ENCODE results near the gene PTPRO.

Gene PTPRO

DNA sequence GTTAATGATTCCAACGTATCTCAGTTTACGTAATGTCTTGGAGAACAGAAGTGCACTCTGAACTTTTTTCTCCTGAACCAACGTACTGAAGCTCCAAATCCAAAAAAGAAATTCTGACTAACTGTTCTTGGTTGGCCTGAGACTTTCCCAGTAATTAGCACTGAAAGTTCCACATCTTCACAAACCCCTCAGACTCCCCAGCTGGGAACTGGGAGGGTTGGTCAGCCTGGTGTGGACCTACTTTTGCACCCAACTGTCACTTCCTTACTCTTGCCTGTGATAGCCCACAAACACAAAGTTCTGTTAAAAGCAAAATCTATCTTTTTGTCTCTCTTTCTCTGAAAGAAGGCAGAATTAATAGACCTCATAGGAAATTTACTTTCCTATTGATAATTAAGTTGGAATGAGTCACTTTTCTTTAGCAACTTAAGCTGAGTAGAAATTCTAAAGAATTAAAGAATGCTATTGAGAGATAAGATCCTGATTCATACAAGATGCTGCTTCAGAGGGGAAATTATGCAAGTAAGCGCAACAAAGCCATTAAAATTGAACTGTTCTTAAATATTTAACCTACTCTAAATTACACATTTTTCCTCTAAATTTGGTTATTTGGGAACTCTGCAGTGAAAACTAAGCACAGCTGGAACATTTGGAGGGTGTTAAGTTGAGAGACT lies 311.8 kb downstream of the PTPRO start:
- H3K9me3 ChIP-seq (ENCODE audit: control insufficient read depth, insufficient read depth, low read length), result no peaks in the 10 kb centered on the region
- no peak for DNase-seq (ENCODE audit: low read depth, low spot score)
- H3K36me3 ChIP-seq (ENCODE audit: control insufficient read depth, insufficient read depth, low read length), result no peaks in the 10 kb centered on the region
- no CpG with 5 or more reads among the region's 4 CpGs for WGBS (ENCODE audit: insufficient coverage, insufficient read length)
- H3K4me3 ChIP-seq (ENCODE audit: low read length), result no peak overlapping the region
- H3K4me1 ChIP-seq (ENCODE audit: control insufficient read depth, insufficient read depth, low read length), result no peaks in the 10 kb centered on the region
- no peak overlapping the region for H3K27ac ChIP-seq (ENCODE audit: low read length)
- H3K27me3 ChIP-seq (ENCODE audit: control insufficient read depth, insufficient read depth, low read length), result no peaks in the 10 kb centered on the region

DNA sequence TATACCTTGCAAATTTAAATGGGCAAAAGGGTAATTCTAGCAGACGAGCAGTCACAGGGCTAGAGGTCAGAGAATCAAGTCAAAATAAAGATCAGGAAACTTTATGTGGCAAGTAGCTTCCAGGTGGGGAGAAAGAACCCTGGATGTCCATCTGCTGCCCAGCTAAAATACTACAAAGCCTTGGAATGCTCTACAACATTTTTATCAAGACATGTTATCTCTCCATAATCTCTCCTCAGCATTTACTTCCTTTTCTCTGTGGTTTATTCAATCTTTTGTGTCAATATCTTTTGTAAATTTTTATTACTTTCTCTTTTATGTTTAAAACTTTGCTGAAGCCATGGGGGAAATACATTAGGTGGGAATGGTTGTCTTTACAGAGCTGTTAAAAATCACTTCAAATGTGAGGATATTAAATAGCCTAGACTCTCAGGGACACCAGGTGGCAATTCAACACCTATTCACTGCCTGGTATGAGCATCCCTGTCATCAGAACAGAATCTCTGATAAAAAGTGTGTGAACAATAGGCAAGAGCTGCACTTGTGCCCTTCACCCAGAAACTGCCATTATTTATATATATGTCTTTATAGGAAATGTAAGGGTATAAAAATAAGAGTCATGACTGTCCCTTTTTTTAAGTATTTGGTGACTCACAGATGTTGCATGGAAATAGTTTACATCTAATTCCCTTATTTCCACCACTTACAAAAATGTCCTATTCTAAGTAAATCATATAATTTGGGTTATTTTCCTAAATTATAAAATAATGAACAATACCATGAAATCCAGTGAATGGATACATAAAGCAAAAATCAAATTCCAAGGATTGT lies 314.0 kb downstream of the PTPRO start:
- no peaks in the 10 kb centered on the region for H3K27me3 ChIP-seq (ENCODE audit: control insufficient read depth, insufficient read depth, low read length)
- no peaks in the 10 kb centered on the region for H3K4me1 ChIP-seq (ENCODE audit: control insufficient read depth, insufficient read depth, low read length)
- WGBS (ENCODE audit: insufficient coverage, insufficient read length), result no CpG with 5 or more reads among the region's 1 CpG
- no peak for DNase-seq (ENCODE audit: low read depth, low spot score)
- no peaks in the 10 kb centered on the region for H3K9me3 ChIP-seq (ENCODE audit: control insufficient read depth, insufficient read depth, low read length)
- no peak overlapping the region for H3K4me3 ChIP-seq (ENCODE audit: low read length)
- no peak overlapping the region for H3K27ac ChIP-seq (ENCODE audit: low read length)
- H3K36me3 ChIP-seq (ENCODE audit: control insufficient read depth, insufficient read depth, low read length), result no peaks in the 10 kb centered on the region

DNA sequence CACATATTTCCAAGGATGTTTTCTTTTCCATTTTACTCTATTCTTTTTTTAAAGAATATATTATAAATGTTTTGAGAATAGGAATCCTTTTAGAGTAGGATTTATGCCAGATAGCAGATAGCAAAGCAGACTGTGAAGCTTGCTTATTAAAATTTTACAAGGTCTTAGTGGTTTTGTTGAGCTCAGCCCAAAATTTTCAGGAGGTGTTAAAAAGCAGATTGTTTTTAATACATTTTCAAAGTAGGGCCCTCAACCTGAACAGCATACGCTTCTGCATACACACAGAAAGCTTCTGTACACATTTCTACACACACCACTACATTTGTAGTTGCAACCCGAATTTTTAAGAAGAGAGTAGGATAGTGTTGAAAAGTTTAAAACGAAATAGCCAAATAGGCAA lies 315.9 kb downstream of the PTPRO start:
- Histone ChIP-seq H3K27ac (ENCODE audit: low read length) (no peak overlapping the region), H3K4me3 (ENCODE audit: low read length) (no peak overlapping the region), H3K27me3 (ENCODE audit: control insufficient read depth, insufficient read depth, low read length) (no peaks in the 10 kb centered on the region), H3K4me1 (ENCODE audit: control insufficient read depth, insufficient read depth, low read length) (no peaks in the 10 kb centered on the region), H3K36me3 (ENCODE audit: control insufficient read depth, insufficient read depth, low read length) (no peaks in the 10 kb centered on the region), H3K9me3 (ENCODE audit: control insufficient read depth, insufficient read depth, low read length) (no peaks in the 10 kb centered on the region)
- DNase-seq (ENCODE audit: low read depth, low spot score), result no peak
- no CpG with 5 or more reads among the region's 3 CpGs for WGBS (ENCODE audit: insufficient coverage, insufficient read length)

DNA sequence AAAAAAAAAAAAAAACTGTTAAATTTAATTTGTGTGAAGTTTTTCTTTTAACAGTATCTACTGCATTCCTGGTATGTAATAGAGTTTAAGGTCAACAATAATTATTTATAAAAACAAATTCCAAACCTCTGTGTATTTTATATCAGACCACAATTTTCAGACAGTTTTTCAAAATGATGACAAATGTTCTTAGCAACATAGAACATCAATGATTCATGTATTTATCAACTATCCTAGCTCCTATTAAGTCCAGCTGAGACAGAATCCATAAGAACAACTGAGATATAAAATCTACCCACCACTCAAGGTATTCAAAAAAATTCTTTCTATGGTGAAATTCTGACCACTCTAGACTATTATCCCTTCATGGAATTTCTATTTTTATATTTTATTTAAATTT lies 322.4 kb downstream of the PTPRO start:
- Histone ChIP-seq H3K27me3 (ENCODE audit: control insufficient read depth, insufficient read depth, low read length) (no peaks in the 10 kb centered on the region), H3K36me3 (ENCODE audit: control insufficient read depth, insufficient read depth, low read length) (no peaks in the 10 kb centered on the region), H3K27ac (ENCODE audit: low read length) (no peak overlapping the region), H3K4me3 (ENCODE audit: low read length) (no peak overlapping the region), H3K4me1 (ENCODE audit: control insufficient read depth, insufficient read depth, low read length) (no peaks in the 10 kb centered on the region), H3K9me3 (ENCODE audit: control insufficient read depth, insufficient read depth, low read length) (no peaks in the 10 kb centered on the region)
- no peak for DNase-seq (ENCODE audit: low read depth, low spot score)

DNA sequence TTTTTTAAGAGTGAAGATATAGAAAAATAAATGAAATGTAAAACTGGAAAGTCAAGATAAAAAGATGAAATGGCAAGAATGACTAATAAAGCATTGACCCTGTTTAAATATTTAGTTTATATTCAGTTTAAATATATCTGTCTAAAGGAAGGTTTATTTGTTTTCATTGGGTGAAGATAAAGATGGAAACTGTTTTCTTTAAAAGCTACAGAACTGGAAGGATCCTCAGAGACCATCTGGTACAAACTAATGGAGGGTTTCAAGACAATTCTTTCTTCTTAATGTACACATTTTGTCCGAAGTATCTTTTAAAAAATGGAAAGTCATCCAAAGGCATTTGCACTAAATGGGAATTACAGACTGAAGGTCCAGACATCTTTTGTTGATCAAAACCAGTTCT lies 324.3 kb downstream of the PTPRO start:
- no peaks in the 10 kb centered on the region for H3K4me1 ChIP-seq (ENCODE audit: control insufficient read depth, insufficient read depth, low read length)
- no peaks in the 10 kb centered on the region for H3K36me3 ChIP-seq (ENCODE audit: control insufficient read depth, insufficient read depth, low read length)
- H3K27ac ChIP-seq (ENCODE audit: low read length), result no peak overlapping the region

More for the DNA sequence above, 324.3 kb downstream of the PTPRO start:
- WGBS (ENCODE audit: insufficient coverage, insufficient read length), result no CpG with 5 or more reads among the region's 1 CpG
- Histone ChIP-seq H3K4me3 (ENCODE audit: low read length) (no peak overlapping the region), H3K27me3 (ENCODE audit: control insufficient read depth, insufficient read depth, low read length) (no peaks in the 10 kb centered on the region), H3K9me3 (ENCODE audit: control insufficient read depth, insufficient read depth, low read length) (no peaks in the 10 kb centered on the region)
- DNase-seq (ENCODE audit: low read depth, low spot score), result no peak

All from iPS DF 6.9 (cell line).